ENCODE data around the gene FGGY.
"Not testable (repeated sequence)": the region's sequence is repeated elsewhere in the genome, so short reads cannot be mapped to it uniquely, and the experiment has no call there.

FGGY gene

GRCh38 chr1:59290193-59290949 is 6.5 kb upstream of the FGGY start:
- DNase-seq, result no peak

GRCh38 chr1:59291561-59291960 is 5.3 kb upstream of the FGGY start:
- DNase-seq, result no peak

GRCh38 chr1:59292562-59292961 is 4.3 kb upstream of the FGGY start:
- DNase-seq, result no peak

- DNase-seq, result no peak
Measured at GRCh38 chr1:59293206-59293605, 3.7 kb upstream of the FGGY start.

- DNase-seq, result no peak
Measured at GRCh38 chr1:59293849-59294248, 3.0 kb upstream of the FGGY start.

- DNase-seq, result no peak
Measured at GRCh38 chr1:59294423-59294822, 2.5 kb upstream of the FGGY start.

- DNase-seq, result no peak
Measured at GRCh38 chr1:59295618-59296017, 1.3 kb upstream of the FGGY start.

- no peak for DNase-seq
Measured at GRCh38 chr1:59298026-59298583, 1.2 kb downstream of the FGGY start.

GRCh38 chr1:59298710-59299346 is 1.9 kb downstream of the FGGY start:
- no peak for DNase-seq

GRCh38 chr1:59299670-59300069 is 2.8 kb downstream of the FGGY start:
- not testable (repeated sequence) for DNase-seq

GRCh38 chr1:59302297-59302696 is 5.4 kb downstream of the FGGY start:
- DNase-seq, result no peak

- no peak for DNase-seq
Measured at GRCh38 chr1:59302871-59303270, 6.0 kb downstream of the FGGY start.

- no peak for DNase-seq
Measured at GRCh38 chr1:59305188-59305587, 8.3 kb downstream of the FGGY start.

GRCh38 chr1:59307591-59307990 is 10.7 kb downstream of the FGGY start:
- DNase-seq, result no peak

- DNase-seq, result no peak
Measured at GRCh38 chr1:59308839-59309238, 11.9 kb downstream of the FGGY start.

GRCh38 chr1:59309392-59309791 is 12.5 kb downstream of the FGGY start:
- DNase-seq, result no peak

GRCh38 chr1:59309795-59310548 is 13.1 kb downstream of the FGGY start:
- no peak for DNase-seq

GRCh38 chr1:59310549-59311250 is 13.8 kb downstream of the FGGY start:
- DNase-seq, result no peak

- no peak for DNase-seq
Measured at GRCh38 chr1:59314776-59315528, 18.1 kb downstream of the FGGY start.

- DNase-seq, result no peak
Measured at GRCh38 chr1:59315529-59316463, 18.9 kb downstream of the FGGY start.
